ENCODE data around the gene PRMT7.
A peak's percentile ranks its signal among the peaks of the same experiment; 100 is the strongest.

The PRMT7 gene

DNA sequence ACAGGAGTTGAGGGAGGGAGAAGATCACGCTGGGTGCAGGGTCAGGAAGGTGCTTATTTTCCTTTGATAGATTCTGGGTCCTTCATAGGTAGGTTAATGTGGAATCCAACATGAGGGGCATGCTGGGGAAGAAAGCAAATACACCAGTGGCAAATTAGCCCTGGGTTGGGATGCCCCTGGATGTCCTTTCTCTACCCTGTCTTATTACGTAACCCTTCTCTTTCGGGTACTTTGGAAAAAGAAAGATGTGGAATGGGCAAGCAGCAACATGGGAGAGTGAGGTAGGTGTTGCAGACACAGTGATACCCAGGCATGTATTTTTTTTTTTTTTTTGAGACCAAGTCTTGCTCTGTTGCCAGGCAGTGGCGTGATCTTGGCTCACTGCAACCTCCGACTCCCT is 37.4 kb upstream of the PRMT7 start:
- no peaks in the 10 kb centered on the region for H3K27me3 ChIP-seq (ENCODE audit: low read length)
- 0 out of 2 replicates have a peak overlapping the region, but pooled peaks have one; percentile 8 for H3K9ac ChIP-seq (ENCODE audit: low read length)
- H3F3A ChIP-seq (ENCODE audit: insufficient read depth): peaks cover 5% of the 10 kb centered on the region; the same call in 1 of the 2 replicates
- peaks cover 80% of the 10 kb centered on the region for H3K79me2 ChIP-seq (ENCODE audit: insufficient read depth, low read length)
- H3K4me3 ChIP-seq (ENCODE audit: insufficient read depth, low read length, poor library complexity, severe bottlenecking): no peak overlapping the region
- H3K9me3 ChIP-seq (ENCODE audit: insufficient read depth, low read length): no peaks in the 10 kb centered on the region
- TF ChIP-seq, protein P1, sequence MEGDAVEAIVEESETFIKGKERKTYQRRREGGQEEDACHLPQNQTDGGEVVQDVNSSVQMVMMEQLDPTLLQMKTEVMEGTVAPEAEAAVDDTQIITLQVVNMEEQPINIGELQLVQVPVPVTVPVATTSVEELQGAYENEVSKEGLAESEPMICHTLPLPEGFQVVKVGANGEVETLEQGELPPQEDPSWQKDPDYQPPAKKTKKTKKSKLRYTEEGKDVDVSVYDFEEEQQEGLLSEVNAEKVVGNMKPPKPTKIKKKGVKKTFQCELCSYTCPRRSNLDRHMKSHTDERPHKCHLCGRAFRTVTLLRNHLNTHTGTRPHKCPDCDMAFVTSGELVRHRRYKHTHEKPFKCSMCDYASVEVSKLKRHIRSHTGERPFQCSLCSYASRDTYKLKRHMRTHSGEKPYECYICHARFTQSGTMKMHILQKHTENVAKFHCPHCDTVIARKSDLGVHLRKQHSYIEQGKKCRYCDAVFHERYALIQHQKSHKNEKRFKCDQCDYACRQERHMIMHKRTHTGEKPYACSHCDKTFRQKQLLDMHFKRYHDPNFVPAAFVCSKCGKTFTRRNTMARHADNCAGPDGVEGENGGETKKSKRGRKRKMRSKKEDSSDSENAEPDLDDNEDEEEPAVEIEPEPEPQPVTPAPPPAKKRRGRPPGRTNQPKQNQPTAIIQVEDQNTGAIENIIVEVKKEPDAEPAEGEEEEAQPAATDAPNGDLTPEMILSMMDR (IDR thresholded peaks at IDR 0.05; ENCODE audit: insufficient read depth, low read length, poor library complexity, severe bottlenecking): no peak
- TF ChIP-seq EZH2phosphoT487 (conservative IDR thresholded peaks at IDR 0.05; ENCODE audit: low read length): no peak
- no peaks in the 10 kb centered on the region for H3K9me2 ChIP-seq (replicated peaks; ENCODE audit: insufficient read depth, low read length)
- H3K27ac ChIP-seq (ENCODE audit: low read depth, low read length): peak overlapping the region; percentile 57
- H2AFZ ChIP-seq (ENCODE audit: low read depth, low read length, severe bottlenecking): no peak overlapping the region
- H4K20me1 ChIP-seq (ENCODE audit: low read depth, low read length): no peaks in the 10 kb centered on the region
- H3K4me2 ChIP-seq (ENCODE audit: low read depth, low read length, poor library complexity, severe bottlenecking): no peak overlapping the region
- H3K36me3 ChIP-seq (ENCODE audit: low read length): 0 out of 2 replicates have a peak, but pooled peaks cover 6% of the 10 kb centered on the region

DNA sequence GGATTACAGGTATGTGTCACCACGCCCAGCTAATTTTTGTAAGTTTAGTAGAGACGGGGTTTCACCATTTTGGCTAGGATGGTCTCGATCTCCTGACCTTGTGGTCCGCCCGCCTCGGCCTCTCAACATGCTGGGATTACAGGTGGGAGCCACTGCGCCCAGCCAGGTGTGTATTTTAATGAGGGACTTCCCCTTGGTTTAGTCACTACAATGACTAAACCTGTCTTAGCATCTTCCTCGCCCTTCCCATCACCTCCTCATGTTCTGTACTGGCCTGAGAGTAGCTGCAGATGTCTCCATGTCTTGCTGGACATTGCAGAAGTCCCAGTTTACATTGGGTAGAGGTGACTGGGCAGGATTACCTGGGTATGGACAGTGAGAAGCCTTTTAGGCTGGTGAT is 36.9 kb upstream of the PRMT7 start:
- Histone ChIP-seq H3K79me2 (ENCODE audit: insufficient read depth, low read length) (peaks cover 75% of the 10 kb centered on the region), H3K27me3 (ENCODE audit: low read length) (no peaks in the 10 kb centered on the region), H3K9me3 (ENCODE audit: insufficient read depth, low read length) (no peaks in the 10 kb centered on the region), H4K20me1 (ENCODE audit: low read depth, low read length) (no peaks in the 10 kb centered on the region), H3K9me2 (replicated peaks; ENCODE audit: insufficient read depth, low read length) (no peaks in the 10 kb centered on the region), H3K27ac (ENCODE audit: low read depth, low read length) (peak overlapping the region; percentile 79), H3K4me3 (ENCODE audit: insufficient read depth, low read length, poor library complexity, severe bottlenecking) (no peak overlapping the region), H3K9ac (ENCODE audit: low read length) (no peak overlapping the region), H3K4me2 (ENCODE audit: low read depth, low read length, poor library complexity, severe bottlenecking) (no peak overlapping the region), H3K36me3 (ENCODE audit: low read length) (0 out of 2 replicates have a peak, but pooled peaks cover 6% of the 10 kb centered on the region), H2AFZ (ENCODE audit: low read depth, low read length, severe bottlenecking) (no peak overlapping the region), H3F3A (ENCODE audit: insufficient read depth) (peaks cover 5% of the 10 kb centered on the region; the same call in 1 of the 2 replicates)
- no peak for TF ChIP-seq EZH2phosphoT487 (conservative IDR thresholded peaks at IDR 0.05; ENCODE audit: low read length)
- TF ChIP-seq, protein P1 (IDR thresholded peaks at IDR 0.05; ENCODE audit: insufficient read depth, low read length, poor library complexity, severe bottlenecking): no peak

DNA sequence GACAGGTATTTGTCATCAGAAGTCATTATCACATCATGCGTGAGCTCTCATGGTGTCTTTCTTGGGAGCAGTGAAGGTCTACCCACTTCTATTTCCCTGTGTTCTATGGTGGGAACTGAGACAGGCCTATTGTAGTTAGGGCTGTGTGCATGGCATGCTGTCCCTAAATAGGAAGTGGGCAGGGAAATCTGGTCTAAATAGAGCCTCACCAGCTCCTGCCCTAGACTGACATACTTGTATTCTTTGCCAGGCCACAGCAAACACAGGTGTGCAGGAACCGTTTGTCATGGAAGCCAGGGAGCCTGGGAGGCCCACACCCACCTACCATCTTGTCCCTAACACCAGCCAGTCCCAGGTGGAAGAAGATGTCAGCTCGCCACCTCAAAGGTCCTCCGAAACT is 36.4 kb upstream of the PRMT7 start:
- no peak for TF ChIP-seq EZH2phosphoT487 (conservative IDR thresholded peaks at IDR 0.05; ENCODE audit: low read length)
- TF ChIP-seq, protein P1 (IDR thresholded peaks at IDR 0.05; ENCODE audit: insufficient read depth, low read length, poor library complexity, severe bottlenecking): no peak
- H3K79me2 ChIP-seq (ENCODE audit: insufficient read depth, low read length): peaks cover 75% of the 10 kb centered on the region
- peak overlapping the region; percentile 79 for H3K27ac ChIP-seq (ENCODE audit: low read depth, low read length)
- H2AFZ ChIP-seq (ENCODE audit: low read depth, low read length, severe bottlenecking): no peak overlapping the region
- peaks cover 5% of the 10 kb centered on the region; the same call in 1 of the 2 replicates for H3F3A ChIP-seq (ENCODE audit: insufficient read depth)
- no peak overlapping the region for H3K4me3 ChIP-seq (ENCODE audit: insufficient read depth, low read length, poor library complexity, severe bottlenecking)
- H3K9me3 ChIP-seq (ENCODE audit: insufficient read depth, low read length): no peaks in the 10 kb centered on the region
- no peaks in the 10 kb centered on the region for H3K27me3 ChIP-seq (ENCODE audit: low read length)
- H3K9ac ChIP-seq (ENCODE audit: low read length): no peak overlapping the region
- H4K20me1 ChIP-seq (ENCODE audit: low read depth, low read length): no peaks in the 10 kb centered on the region
- H3K9me2 ChIP-seq (replicated peaks; ENCODE audit: insufficient read depth, low read length): no peaks in the 10 kb centered on the region
- 0 out of 2 replicates have a peak, but pooled peaks cover 6% of the 10 kb centered on the region for H3K36me3 ChIP-seq (ENCODE audit: low read length)
- no peak overlapping the region for H3K4me2 ChIP-seq (ENCODE audit: low read depth, low read length, poor library complexity, severe bottlenecking)
